ENCODE data around the gene NMU. TPM values are rescaled to one million over a fixed set of nuclear protein-coding genes. Genes with fewer than 3 reads are reported as not detected.
"Not testable (repeated sequence)": the region's sequence is repeated elsewhere in the genome, so short reads cannot be mapped to it uniquely, and the experiment has no call there.

The NMU gene
- total RNA-seq, 1 donor from 2014 or later, result 0.71 TPM

DNA sequence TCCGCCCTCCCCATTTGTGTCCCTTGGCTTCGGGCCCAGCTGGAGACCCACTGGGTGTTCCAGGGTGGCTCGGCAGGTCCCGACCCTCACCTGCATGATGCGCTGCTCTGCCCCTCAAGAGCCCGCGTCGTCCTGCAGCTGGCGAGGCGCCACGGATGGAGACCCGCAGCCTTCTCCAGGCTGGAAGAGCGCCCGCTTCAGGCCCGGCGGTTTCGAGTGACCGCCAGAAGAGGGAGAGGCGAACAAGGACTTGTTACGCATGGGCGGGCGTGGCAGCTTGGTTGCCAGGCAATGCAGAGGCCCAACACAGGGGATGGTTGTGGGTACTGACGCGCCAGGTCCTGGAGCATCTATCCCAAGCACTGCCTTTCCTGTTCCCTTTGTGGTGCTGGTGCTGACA is 44.1 kb downstream of the NMU start, which contains the start of gene PDCL2:
Gene PDCL2 (minus strand): TSS at position 232 of the 400 bp plus-strand sequence. CDS start 136 bp downstream, at position 96.
- Histone ChIP-seq H3K27me3 (ENCODE audit: control insufficient read depth, insufficient read depth, low read length) (no peaks in the 10 kb centered on the region), H3K36me3 (ENCODE audit: control insufficient read depth, insufficient read depth, low read length) (no peaks in the 10 kb centered on the region), H3K4me3 (ENCODE audit: low read depth, low read length) (no peak within 1 kb of the TSS)
- DNase-seq (ENCODE audit: low read depth), result no peak
- TF ChIP-seq, protein P1, sequence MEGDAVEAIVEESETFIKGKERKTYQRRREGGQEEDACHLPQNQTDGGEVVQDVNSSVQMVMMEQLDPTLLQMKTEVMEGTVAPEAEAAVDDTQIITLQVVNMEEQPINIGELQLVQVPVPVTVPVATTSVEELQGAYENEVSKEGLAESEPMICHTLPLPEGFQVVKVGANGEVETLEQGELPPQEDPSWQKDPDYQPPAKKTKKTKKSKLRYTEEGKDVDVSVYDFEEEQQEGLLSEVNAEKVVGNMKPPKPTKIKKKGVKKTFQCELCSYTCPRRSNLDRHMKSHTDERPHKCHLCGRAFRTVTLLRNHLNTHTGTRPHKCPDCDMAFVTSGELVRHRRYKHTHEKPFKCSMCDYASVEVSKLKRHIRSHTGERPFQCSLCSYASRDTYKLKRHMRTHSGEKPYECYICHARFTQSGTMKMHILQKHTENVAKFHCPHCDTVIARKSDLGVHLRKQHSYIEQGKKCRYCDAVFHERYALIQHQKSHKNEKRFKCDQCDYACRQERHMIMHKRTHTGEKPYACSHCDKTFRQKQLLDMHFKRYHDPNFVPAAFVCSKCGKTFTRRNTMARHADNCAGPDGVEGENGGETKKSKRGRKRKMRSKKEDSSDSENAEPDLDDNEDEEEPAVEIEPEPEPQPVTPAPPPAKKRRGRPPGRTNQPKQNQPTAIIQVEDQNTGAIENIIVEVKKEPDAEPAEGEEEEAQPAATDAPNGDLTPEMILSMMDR (IDR thresholded peaks at IDR 0.05; ENCODE audit: insufficient read depth, low read length, poor library complexity, severe bottlenecking), result no peak

DNA sequence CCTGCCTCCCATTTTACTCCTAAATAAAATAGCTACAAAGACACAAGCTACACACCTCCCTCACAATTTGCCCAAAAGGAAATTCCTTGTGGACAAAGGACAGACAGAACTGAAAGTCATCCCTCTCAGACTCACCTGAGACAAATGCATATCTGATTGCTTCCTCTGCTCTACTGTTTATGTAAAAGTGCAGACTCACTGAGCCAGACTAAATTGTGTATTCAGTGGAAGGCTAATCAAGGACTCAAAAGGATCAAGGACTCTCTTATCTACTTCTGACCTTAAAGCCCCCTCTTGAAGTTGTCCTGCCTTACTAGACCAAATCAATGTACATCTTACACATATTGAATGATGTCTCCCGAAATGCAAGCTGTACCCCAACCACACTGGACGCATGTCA is 47.9 kb downstream of the NMU start:
- TF ChIP-seq, protein P1 (IDR thresholded peaks at IDR 0.05; ENCODE audit: insufficient read depth, low read length, poor library complexity, severe bottlenecking), result no peak
- no peak overlapping the region for H3K4me3 ChIP-seq (ENCODE audit: low read depth, low read length)
- no peaks in the 10 kb centered on the region for H3K27me3 ChIP-seq (ENCODE audit: control insufficient read depth, insufficient read depth, low read length)
- DNase-seq (ENCODE audit: low read depth), result no peak
- H3K36me3 ChIP-seq (ENCODE audit: control insufficient read depth, insufficient read depth, low read length), result no peaks in the 10 kb centered on the region

DNA sequence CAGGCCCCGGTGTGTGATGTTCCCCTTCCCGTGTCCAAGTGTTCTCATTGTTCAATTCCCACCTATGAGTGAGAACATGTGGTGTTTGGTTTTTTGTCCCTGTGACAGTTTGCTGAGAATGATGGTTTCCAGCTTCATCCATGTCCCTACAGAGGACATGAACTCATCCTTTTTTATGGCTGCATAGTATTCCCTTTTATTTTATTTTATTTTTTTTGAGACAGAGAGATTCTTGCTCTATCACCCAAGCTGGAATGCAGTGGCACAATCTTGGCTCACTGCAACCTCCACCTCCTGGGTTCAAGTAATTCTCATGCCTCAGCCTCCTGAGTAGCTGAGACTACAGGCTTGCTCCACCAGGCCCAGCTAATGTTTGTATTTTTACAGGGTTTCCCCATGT is 53.3 kb downstream of the NMU start:
- not testable (repeated sequence) for H3K27me3 ChIP-seq (ENCODE audit: control insufficient read depth, insufficient read depth, low read length); H3K4me3 ChIP-seq (ENCODE audit: low read depth, low read length); DNase-seq (ENCODE audit: low read depth); H3K36me3 ChIP-seq (ENCODE audit: control insufficient read depth, insufficient read depth, low read length)

DNA sequence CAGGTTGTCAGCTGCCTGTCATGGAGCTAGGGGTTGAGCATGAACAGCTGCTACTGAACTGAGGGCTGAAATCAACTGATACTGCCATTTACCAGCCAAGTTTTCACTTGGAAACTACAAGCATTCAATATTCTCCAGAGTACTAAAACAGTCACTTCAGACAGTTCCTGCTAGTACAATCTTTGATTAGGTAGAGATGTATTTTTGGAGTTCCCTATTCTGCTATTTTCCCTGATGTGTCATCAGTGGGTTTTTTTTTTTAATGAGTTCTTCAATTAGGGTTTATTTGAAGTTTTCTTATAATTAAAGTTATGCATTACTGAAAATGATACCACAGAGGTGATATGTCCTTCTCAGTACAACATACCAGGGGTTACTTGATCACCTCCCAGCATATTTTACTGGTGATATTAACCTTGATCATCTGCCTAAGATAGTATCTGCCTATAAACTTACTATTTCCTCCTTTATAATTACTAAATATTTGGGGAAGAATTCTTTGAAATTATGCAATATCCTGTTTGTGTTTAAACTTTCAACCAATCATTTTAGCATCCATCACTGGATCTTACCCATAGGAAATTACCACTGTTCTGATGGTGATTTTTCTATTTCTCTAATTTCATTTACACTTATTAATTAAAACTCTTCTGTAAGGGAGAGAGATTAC is 57.6 kb downstream of the NMU start:
- TF ChIP-seq, protein P1 (IDR thresholded peaks at IDR 0.05; ENCODE audit: insufficient read depth, low read length, poor library complexity, severe bottlenecking), result no peak
- no peak overlapping the region for H3K4me3 ChIP-seq (ENCODE audit: low read depth, low read length)
- no peaks in the 10 kb centered on the region for H3K36me3 ChIP-seq (ENCODE audit: control insufficient read depth, insufficient read depth, low read length)
- DNase-seq (ENCODE audit: low read depth), result no peak
- no peaks in the 10 kb centered on the region for H3K27me3 ChIP-seq (ENCODE audit: control insufficient read depth, insufficient read depth, low read length)

DNA sequence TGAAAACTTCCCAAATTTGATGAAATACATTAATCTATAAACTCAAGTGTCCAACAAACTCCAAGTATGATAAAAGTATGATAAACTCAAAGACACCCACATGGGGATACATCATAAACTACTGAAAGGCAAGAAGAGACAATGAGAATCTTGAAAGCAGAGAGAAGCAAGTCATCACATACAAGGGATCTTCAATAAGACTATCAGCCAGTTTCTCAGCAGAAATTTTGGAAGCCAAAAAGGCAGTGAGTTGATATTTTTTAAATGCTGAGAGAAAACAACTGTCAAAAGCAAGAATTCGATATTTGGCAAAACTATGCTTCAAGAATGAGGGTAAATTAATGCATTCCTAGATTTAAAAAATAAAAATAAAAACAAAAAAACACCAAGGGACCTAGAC is 60.6 kb downstream of the NMU start:
- H3K27me3 ChIP-seq (ENCODE audit: control insufficient read depth, insufficient read depth, low read length), result no peaks in the 10 kb centered on the region
- TF ChIP-seq, protein P1 (IDR thresholded peaks at IDR 0.05; ENCODE audit: insufficient read depth, low read length, poor library complexity, severe bottlenecking), result no peak
- H3K4me3 ChIP-seq (ENCODE audit: low read depth, low read length), result no peak overlapping the region
- no peak for DNase-seq (ENCODE audit: low read depth)
- H3K36me3 ChIP-seq (ENCODE audit: control insufficient read depth, insufficient read depth, low read length), result no peaks in the 10 kb centered on the region

DNA sequence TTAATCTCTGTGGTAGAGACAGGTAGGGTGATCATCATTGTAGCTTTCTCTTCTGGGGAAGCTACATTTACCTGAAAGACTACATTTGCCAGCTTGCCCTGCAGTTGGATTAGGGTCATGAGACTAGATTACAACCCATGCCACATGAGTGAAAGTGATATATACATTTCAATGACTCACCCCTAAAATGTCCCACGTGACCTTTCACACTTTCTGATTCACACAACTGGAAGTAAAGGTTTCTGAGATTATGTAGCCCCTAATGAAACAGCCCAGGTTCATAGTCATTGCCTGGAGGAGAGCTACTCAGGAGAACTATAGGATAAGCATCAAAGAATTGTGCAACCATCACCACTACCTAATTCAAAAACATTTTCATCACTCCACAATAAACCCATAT is 61.8 kb downstream of the NMU start:
- Histone ChIP-seq H3K36me3 (ENCODE audit: control insufficient read depth, insufficient read depth, low read length) (no peaks in the 10 kb centered on the region), H3K27me3 (ENCODE audit: control insufficient read depth, insufficient read depth, low read length) (no peaks in the 10 kb centered on the region), H3K4me3 (ENCODE audit: low read depth, low read length) (no peak overlapping the region)
- DNase-seq (ENCODE audit: low read depth), result no peak
- TF ChIP-seq, protein P1 (IDR thresholded peaks at IDR 0.05; ENCODE audit: insufficient read depth, low read length, poor library complexity, severe bottlenecking), result no peak

Data from kidney epithelial cell (primary cell).